ENCODE data around the gene MARF1. TPM values are rescaled to one million over a fixed set of nuclear protein-coding genes. Genes with fewer than 3 reads are reported as not detected.

The MARF1 gene
- total RNA-seq, 1 experiment from 2014 or later: 25.2 TPM

Other genes with a start within 250 kb of the MARF1 start
- not detected in 2 replicates for gene MPV17L, start 247.4 kb downstream of the MARF1 start, total RNA-seq (2014; rRNA removed; shearing (Covaris generic))
- gene BMERB1, start 208.6 kb downstream of the MARF1 start, total RNA-seq (2014; rRNA removed; shearing (Covaris generic)): 64.2 and 66.0 TPM in 2 replicates
- gene NDE1, start 7.1 kb upstream of the MARF1 start, total RNA-seq (2014; rRNA removed; shearing (Covaris generic)): 92.8 and 95.6 TPM in 2 replicates
- 0.03 and 0.08 TPM in 2 replicates for gene MYH11, start 213.9 kb upstream of the MARF1 start, total RNA-seq (2014; rRNA removed; shearing (Covaris generic))
- gene CEP20, start 245.4 kb upstream of the MARF1 start, total RNA-seq (2014; rRNA removed; shearing (Covaris generic)): 38.6 and 44.1 TPM in 2 replicates

Data from SJCRH30 (cell line).